Measurements from ENCODE around the gene WNK2.

The WNK2 gene

DNA sequence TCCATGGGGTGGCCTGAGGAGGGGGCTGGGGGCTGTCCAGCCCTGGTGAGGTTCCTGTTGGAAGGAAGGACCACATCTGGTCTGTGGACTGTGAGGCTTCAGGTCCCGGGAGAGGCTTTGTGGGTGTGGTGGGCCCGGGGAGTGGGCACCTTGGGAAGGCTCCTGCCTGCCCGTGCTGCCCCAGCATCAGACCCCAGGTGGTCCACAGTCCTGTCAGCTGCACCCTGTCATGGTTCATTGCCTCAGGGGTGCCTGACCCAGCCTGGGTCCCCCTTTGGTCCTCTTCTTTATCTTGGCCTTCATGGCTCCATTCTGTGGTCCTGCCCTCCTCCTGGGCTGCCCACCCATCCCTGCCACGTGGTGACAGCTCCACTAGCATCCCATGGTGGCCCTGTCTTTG, 36.7 kb downstream of the WNK2 start:
- DNase-seq = no peak

DNA sequence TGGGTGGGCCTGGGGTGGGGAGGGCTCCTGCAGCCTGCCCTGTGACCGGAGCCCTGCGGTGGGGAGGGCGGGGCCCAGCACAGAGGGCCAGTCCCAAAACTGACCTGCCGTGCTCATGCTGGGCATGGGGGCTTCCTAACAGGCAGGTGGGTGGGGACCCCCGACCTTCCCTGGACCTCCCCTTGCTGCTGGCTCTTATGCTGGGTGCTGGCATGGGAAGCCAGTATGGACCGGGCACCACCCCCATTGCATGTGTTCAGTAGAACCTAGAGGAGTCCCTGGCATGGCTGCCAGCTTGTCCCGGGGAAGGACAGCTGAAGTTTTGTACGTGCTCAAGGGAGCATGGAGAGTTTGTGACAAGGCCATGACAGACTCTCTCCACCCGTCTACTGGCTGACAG, 37.1 kb downstream of the WNK2 start:
- DNase-seq = no peak

DNA sequence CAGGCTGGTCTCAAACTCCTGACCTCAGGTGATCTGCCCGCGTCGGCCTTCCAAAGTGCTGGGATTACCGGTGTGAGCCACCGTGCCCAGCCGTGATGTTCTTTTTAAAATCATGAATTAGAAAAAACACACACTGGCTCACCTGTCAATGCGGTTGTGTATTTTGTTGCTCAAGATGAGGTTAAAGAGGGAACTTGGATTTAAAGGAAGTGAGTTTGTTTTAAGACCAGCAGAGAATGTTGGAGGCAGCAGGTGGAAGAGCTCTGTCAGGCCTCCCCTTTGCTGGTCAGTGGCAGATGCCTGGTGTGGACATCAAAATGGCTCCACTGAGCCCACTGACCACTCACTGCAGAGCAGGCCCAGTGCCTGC, 38.9 kb downstream of the WNK2 start:
- DNase-seq = no peak

DNA sequence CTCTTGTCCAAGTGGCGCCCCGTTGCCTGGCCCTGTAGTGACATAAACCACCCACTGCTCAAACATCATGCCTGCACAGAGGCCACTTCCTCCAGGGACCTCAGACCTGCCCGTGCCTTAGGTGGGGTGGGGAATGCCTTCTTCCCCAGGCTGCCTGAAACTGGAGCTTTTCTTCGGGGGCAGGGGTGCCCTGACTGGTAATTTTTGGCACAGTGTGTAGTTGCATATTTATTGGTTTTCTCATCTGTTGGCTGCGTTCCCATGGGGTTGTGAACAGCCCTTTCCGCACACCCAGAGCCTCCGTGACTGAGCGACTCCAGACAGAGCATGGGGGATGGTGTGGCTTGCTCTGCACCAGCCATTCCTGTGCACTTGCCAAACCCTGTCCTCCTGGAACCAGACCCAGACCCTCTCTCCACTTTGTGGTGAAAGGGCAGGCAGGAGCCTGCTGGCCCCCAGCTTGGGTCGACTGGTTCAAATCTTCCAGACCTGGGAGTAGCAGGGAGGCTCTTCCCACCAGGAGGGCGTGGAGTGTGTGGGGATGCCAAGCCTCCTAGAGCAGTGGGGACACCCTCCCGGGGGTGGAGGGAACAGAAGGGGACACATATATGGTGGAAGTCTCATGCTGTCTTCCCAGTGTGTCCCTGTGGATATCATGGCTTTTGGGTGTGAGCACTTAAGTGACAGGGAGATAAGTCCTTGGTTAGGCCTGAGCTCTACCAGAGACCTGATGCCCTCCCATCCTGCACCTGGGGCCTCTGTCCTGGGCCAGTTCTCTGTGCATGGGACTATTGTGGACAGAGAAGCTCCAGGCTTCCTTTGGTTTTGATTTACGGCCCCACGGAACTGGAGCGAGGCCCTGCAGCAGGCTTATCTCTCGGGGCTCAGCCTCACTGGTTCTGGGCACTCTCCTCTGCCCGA, 39.6 kb downstream of the WNK2 start:
- DNase-seq = no peak

DNA sequence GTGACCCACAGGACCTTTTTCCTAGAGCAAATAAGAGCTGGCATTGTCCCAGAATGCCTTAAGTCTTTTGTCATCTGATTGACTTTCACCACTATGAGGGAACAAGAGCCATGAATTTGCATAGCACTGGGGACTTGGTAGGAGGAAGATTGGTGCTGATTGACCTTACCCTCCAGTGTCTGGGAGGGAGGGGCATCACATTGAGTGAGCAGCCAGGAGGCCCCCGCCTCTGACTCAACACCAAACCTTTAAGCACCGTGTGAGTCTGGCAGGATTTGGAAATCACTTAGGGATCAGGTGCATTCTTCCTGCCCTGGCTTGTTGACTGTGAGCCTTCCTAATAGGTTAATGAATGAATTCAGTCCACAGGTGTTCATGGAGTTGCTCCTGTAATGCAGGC, 40.7 kb downstream of the WNK2 start:
- DNase-seq = no peak

DNA sequence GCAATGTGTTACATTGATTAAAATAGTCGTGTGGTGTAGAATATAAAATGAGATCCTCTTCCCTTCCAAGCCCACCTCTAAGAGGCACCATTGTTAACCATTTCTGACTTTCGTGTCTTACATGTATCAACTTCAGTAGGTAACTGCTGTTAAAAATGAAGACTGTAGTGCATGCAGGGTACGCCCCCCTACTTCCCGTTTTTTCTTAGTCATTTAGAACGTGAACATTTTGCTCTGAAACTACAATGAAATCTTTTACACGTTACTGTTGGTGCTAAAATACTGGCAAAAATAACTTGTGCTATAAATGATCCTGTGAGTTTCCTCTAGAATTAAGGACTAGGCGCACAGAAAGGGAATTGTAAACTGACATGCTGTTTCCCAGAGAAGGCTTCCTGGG, 41.5 kb downstream of the WNK2 start:
- DNase-seq = no peak

DNA sequence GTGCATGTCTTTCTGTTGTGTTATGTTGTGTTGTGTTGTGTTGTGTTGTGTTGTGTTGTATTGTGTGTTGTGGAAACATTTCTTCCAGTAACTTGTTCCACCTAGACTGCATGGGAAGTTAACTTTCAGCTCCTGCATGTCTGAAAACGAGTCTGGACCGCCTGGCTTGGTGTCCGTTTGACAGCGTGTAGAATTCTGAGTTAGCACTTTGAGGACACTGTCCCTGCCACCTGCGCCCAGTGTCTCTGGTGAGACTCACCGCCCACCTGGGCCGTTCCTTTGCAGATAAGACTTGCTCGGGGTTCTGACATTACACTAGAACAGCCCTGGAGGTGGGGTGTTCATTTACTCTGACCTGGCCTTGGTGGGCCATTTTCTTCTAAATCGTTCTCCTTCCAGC, 42.0 kb downstream of the WNK2 start:
- DNase-seq = no peak

DNA sequence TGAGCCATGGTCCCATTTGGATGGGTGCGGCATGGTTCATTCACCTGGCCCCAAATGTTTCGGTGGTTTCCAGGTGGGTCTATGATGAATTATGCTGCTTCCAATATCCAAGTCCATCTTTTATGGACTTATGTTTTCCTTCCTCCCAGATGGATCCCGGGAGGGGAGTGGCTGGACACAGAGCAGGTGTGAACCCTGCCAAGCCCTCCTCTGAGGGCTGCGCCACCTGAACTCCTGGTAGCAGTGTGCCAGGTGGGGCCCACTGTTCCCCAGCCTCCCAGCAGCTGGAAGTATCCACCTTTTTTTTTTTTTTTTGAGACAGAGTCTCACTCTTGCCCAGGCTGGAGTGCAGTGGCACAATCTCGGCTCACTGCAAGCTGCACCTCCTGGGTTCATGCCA, 42.9 kb downstream of the WNK2 start:
- DNase-seq = no peak

DNA sequence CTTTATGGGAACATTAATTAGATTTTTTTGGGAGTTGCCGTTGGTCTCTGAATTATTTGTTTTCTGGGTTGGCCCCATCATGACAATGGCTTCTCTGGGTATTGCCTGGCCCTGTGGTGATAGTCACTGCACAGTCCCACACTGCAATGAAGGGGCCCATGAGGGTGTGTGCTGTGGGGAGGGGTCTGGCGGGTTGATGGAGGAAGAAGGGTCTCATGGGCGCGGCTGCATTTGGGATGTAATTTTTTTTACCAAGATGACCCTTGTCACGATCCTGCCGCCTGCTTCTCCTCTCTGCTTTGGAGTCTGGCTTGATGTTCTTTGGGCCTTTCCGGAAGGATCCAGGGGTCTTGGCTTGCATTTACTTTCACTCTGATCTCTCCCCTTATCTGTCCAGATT, 44.1 kb downstream of the WNK2 start:
- no peak for DNase-seq

DNA sequence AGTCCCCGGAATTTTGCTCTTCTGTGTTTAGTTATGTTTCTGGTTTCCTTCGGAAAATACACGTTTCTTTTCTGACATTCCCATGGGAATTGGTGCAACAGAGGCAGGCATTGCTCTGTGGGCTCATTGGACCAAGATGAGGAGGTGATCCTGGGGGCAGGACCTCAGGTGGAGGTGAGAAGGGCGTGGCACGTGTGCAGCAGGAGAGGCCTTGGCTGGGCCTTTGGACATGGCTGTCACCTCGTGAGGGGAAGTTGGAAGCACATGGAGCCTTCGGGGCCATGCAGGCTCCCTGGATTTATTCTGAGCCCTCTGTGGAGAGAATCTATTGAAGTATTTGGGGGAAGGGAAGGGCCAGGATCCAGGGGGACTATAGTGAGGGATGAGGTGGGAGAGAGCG, 44.5 kb downstream of the WNK2 start:
- no peak for DNase-seq

DNA sequence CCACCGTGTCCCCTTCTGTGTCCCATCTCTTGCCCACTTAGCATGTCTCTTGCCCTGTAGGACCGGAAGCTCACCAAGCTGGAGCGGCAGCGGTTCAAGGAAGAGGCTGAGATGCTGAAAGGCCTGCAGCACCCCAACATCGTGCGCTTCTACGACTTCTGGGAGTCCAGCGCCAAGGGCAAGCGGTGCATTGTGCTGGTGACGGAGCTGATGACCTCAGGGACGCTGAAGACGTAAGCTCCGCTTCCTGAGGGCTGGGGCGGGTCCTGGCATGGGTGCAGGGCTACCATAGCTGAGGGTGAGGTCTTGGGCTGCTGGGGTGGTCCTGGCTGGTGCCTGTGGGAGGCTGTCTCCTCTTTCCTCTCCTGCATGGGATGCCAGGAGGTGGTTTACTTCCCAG, 45.7 kb downstream of the WNK2 start:
- no peak for DNase-seq

DNA sequence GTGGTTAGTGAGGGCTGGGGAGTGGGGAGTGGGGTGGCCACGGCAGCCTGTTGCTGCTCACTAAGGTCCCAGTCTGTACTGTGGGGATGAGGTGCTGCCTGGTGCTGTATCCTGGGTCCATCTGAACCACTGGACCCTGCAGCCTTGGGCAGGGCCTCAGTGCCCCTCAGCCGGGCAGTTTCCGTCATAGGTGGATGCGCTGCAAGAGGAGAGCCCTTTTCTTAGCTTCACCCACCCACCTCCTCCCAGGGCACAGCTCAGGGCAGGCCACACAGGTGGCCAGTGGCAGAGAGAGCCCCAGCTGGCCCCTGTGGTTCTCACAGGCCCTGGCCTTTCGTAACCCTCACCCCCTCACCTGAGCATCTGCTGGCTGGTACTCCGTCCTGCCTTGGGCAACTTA, 46.2 kb downstream of the WNK2 start:
- no peak for DNase-seq

DNA sequence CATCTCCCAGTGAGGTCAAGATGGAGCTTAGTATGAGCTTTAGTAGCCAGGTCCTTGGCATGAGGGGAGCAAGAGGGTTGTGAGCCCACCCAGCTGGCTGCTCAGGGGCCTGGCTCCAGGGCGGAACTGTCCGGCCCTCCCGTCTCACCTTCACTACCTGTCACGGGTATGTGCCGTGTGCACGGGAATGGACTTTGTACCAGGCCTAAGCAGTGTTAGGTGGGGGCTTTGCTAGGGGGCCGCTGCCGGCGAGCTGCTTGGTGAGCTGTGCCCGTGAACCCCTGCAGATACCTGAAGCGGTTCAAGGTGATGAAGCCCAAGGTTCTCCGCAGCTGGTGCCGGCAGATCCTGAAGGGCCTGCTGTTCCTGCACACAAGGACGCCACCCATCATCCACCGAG, 46.7 kb downstream of the WNK2 start:
- no peak for DNase-seq

DNA sequence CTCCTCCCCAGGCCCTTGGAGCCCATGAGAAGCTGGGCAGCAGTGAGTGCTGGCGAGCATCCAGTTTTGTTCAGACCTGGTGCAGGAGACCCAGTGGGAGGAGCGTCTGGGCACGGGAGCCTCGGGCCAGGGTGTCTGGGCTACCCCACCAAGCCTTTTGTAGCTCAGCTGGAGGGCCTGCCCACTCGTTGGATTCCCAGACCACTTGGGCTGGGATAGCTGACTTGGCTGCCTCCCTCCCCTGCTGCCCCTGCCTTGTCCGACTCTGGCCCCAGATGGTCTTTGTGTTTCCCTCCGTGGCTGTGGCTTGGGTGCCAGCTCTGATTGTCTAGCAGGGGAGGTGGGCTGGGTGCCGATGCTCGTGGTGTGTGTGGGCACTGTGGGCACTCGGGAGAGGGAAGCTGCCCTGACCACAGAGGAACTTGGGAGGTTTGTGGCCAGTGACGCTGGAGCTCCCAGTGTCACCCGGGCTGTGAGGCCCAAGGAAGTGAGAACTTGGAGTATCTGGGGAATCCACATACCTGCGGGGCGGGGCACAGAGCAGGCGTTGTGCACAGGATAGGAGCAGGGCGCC, 47.3 kb downstream of the WNK2 start:
- DNase-seq = no peak

DNA sequence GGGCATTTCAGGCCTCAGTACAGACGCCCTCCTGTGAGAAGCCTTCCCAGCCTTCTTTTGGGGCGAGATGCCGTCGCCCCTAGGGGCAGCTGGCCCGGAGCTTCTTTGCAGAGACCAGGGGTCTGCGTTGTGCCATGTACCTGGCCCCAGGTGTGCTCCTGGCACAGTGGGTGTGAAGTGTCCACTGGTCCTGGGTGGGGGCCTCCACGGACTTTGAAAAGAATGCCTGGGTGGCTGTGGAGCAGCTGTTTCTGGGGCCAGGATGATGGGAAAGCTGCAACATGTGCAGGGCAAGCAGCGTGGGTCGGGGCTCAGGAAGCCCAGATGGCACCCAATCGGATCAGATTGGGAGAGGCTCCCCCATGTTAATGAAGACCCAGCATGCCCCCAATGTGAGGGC, 47.8 kb downstream of the WNK2 start:
- no peak for DNase-seq

DNA sequence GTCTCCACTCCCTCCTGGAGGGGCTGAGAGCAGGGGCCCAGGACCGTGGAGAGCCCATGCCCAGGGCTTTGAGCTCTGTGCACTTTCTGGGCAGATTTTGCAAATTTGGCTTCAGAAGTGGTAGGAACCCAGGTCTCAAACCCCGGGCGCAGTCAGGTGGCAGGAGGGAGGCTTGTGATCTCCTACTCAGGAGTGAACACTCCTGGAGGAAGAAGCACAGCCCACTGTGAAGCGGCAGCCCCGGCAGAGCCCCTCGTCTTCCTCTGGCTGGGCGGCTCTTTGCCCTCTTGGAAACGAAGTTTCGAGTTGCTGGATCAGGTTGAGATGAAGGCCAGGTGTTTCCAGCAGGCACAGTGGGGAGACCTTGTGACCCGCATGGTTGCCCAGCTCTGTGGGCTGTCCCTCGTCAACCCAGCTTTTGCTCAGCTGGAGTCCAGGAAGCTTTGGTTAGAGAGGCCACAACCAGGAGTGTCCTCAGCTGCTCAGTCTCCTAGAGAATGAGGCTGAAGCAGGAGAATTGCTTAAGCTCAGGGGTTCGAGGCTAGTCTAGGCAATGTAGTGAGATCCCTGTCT, 48.5 kb downstream of the WNK2 start:
- DNase-seq = no peak

DNA sequence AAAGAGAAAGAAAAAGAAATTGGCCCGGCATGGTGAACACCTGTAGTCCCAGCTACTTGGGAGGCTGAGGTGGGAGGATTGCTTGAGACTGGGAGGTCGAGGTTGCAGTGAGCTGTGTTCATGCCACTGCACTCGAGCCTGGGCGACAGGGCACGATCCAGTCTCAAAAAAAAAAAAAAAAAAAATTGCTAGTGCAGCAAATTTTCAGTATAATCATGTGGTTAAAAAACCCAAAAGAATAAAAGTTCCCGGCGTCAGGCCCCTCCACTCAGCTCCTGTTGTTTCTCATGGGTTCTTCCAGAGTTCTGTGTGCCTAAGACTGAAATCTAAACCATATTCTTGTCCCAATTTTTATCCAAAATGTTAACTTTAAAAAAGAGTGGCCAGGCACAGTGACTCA, 49.1 kb downstream of the WNK2 start:
- no peak for DNase-seq

DNA sequence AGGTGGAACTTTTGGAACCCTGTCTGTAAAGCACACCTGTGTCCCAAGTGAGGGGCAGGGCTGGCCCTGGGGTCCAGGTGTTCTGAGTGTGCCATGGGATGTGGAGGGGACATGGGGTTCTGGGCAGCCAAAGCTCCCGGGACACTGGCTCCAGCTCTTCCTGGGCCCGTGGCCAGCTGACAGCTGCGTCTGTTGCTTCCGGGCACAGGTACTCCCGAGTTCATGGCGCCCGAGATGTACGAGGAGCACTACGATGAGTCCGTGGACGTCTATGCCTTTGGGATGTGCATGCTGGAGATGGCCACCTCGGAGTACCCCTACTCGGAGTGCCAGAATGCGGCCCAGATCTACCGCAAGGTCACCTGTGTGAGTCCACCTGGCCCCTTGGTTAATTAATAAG, 50.7 kb downstream of the WNK2 start:
- DNase-seq = no peak

DNA sequence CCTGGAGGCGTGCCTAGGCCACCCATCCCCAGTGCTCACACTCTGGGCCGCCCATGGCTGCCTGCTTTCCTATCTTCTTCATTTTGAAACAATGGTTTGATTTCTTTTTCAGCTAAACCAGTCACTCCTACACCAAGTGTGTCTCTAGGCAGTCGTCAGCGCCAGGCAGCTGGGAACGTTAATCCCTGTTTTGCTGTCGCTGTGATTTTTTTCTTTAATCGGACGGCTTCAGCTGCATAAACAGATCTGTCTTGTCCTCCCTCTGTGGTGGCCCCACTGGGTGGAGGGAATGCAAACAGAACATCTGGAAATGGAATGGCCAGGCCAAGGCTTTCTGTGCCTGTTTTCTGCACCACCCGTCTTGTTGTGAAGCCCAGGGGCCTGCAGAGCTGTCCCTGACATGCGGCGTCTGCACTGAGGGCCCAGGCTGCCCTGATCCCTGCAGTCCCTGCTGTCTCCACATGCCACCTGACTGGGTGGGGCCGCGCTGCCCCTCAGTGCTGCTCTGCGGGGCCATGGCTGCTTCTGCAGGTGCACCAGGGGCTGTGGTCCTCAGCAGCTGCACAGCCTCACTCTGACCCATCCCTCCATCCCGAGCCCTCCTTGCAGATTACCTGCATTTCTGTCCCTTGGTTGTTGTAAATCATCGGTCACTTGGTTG, 51.5 kb downstream of the WNK2 start:
- DNase-seq = no peak

DNA sequence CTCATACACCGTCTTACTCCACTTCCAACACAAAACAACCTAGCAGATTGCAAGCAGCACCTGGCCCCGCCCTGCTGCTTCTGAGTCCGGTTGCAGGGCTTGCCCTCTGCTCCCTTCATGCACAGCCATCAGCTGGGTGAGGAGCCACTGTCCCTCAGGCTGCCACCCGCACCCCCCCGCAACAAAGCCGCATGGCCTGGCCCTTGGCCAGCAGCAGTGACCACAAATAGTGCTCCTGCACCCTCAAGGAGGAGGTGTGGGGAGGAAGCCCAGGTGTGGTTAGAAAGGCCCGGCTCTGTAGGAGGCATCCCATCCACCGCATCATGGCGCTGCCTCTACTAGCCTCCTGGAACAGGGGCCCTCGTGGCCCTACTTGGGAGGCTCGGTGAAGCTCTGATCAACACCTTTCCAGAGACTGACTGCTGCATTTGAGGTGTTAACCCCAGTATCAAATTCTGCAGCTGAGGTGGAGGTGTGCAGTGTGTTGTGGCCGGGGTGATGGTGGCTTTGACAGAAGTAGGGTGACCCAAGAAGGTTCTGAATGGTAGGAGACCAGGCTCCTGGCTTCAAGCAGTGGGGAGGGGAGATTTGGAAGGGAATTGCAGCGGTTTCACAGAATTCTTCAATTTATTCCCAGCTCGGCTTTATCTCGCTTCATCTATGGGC, 52.7 kb downstream of the WNK2 start:
- no peak for DNase-seq

DNA sequence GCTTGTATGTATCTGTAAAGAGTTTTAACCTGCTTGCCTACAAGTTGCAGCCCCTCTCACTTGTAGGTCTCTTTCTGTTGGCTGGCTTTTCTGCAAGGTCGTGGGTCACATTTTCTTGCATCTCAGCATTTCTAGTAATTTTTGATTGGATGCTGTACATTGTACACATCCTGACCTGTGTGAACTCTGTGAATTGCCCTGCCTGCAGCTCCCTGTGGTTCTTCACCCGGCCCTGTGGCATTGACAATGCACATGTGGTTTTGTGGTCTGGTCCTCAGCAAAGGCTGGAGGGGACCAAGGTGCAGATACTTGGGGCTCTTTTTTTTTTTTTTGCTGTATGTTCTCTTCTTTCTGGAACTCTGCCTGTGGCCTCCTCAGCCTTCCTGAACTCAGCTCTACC, 53.6 kb downstream of the WNK2 start:
- DNase-seq = peak; percentile 51

DNA sequence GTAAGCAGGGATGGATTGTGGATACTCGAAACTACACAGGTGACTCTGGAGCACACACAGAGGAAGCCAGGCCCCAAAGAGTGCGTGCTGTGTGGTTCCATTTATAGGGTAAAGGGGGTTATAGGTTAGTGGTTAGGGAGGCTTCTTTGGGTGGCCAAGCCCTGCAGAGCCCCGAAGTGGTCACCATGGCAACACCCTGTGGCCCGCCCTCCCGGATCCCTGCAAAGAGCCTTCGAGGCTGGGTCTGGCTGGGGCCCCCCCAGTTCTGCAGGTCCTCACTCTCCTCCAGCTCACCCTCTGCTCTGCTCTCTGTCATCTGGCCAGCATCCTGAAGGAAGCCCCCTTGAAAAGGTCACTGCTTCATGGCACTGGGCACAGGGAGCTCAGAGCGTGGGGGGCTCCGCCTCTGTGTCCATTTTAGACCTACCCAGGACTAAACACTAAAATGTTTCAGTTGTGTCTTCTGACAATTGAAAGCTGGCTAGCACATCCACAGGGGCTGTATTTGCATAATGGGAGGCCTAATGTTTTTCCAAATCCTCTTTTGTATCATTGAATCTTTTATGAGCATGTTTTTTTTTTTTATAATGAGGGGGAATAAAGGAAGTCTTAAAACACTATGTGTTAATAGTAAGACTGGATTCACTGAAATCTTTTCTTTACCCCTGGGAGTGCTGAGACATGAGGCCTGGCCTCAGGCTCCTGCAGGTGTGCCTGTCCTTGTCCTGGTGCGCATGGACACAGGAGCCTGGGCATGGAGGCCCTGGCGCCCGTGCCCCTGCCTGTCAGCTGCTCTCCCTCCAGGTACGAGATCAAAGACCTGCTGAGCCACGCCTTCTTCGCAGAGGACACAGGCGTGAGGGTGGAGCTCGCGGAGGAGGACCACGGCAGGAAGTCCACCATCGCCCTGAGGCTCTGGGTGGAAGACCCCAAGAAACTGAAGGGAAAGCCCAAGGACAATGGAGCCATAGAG, 55.3 kb downstream of the WNK2 start:
- DNase-seq = no peak

All from activated CD4-positive, alpha-beta T cell treated with anti-CD3 and anti-CD28 coated beads, Interleukin-2, Interleukin-6, amounts not matched to agents 100 ng/mL and 50 ng/mL, durations not matched to agents 16 hours and 8 hours (primary cell).